ENCODE measurements around the gene CALML3. TPM values are rescaled to one million over a fixed set of nuclear protein-coding genes. Genes with fewer than 3 reads are reported as not detected.
A peak's percentile ranks its signal among the peaks of the same experiment; 100 is the strongest.

The CALML3 gene
- total RNA-seq, 1 experiment from 2014 or later = not detected

- ATAC-seq (peak; percentile 79), DNase-seq (ENCODE audit: low read depth, low spot score) (no peak)
- no peak overlapping the region for H3K4me3 ChIP-seq (ENCODE audit: low read depth in 2 of 2, low read length in 2 of 2)
- CTCF ChIA-PET = no interaction called here
- no TSS peak for BruUV-seq (replicated peaks)
- POLR2A ChIA-PET = no interaction called here
- no peaks in the 10 kb centered on the region for H3K36me3 ChIP-seq (ENCODE audit: control insufficient read depth, insufficient read depth, low read length)
- intact Hi-C loops (cut with micrococcal nuclease; ENCODE audit: unreplicated experiment) = no loop called here
- no peak overlapping the region for H3K27ac ChIP-seq (ENCODE audit: low read length)
- no peaks in the 10 kb centered on the region for H3K27me3 ChIP-seq (ENCODE audit: control insufficient read depth, insufficient read depth, low read length)
- H3K4me1 ChIP-seq (ENCODE audit: control insufficient read depth, insufficient read depth, low read length) = no peaks in the 10 kb centered on the region
- in situ Hi-C loops (cut with HindIII; ENCODE audit: low pct_unique_long_range_greater_than_20kb, low sequenced_read_pairs) = no loop called here
- H3K9me3 ChIP-seq (ENCODE audit: control insufficient read depth, insufficient read depth, low read depth, low read length) = peaks cover 6% of the 10 kb centered on the region; the same call in 1 of the 2 replicates
- TF ChIP-seq SIN3A (IDR thresholded peaks at IDR 0.05; ENCODE audit: borderline replicate concordance, insufficient read depth, low read depth, low read length) = no peak
- no peak for TF ChIP-seq POLR2AphosphoS5 (IDR thresholded peaks at IDR 0.05; ENCODE audit: low read depth, low read length)
- no peak for TF ChIP-seq CTCF (IDR thresholded peaks at IDR 0.05)
- no peak for TF ChIP-seq REST (IDR thresholded peaks at IDR 0.05; ENCODE audit: insufficient read depth in 1 of 2, low read depth in 2 of 2, low read length in 1 of 2)
- peak; percentile 58; the same call in 1 of the 2 replicates for TF ChIP-seq TCF7L2 (IDR thresholded peaks at IDR 0.05; ENCODE audit: low read depth, low read length)
Measured at GRCh38 chr10:5538446-5538845, 13.7 kb downstream of the CALML3 start.

GRCh38 chr10:5538892-5539651 lies 14.3 kb downstream of the CALML3 start:
- Histone ChIP-seq H3K36me3 (ENCODE audit: control insufficient read depth, insufficient read depth, low read length) (no peaks in the 10 kb centered on the region), H3K4me1 (ENCODE audit: control insufficient read depth, insufficient read depth, low read length) (no peaks in the 10 kb centered on the region), H3K4me3 (ENCODE audit: low read depth in 2 of 2, low read length in 2 of 2) (no peak overlapping the region), H3K27ac (ENCODE audit: low read length) (no peak overlapping the region), H3K27me3 (ENCODE audit: control insufficient read depth, insufficient read depth, low read length) (no peaks in the 10 kb centered on the region), H3K9me3 (ENCODE audit: control insufficient read depth, insufficient read depth, low read depth, low read length) (peaks cover 6% of the 10 kb centered on the region; the same call in 1 of the 2 replicates)
- in situ Hi-C loops (cut with HindIII; ENCODE audit: low pct_unique_long_range_greater_than_20kb, low sequenced_read_pairs) (no loop called here), intact Hi-C loops (cut with micrococcal nuclease; ENCODE audit: unreplicated experiment) (no loop called here)
- CTCF ChIA-PET = no interaction called here
- ATAC-seq (peak; percentile 45; the same call in 1 of the 2 replicates), DNase-seq (ENCODE audit: low read depth, low spot score) (no peak)
- TF ChIP-seq REST (IDR thresholded peaks at IDR 0.05; ENCODE audit: insufficient read depth in 1 of 2, low read depth in 2 of 2, low read length in 1 of 2) (no peak), TCF7L2 (IDR thresholded peaks at IDR 0.05; ENCODE audit: low read depth, low read length) (no peak), CTCF (IDR thresholded peaks at IDR 0.05) (no peak), SIN3A (IDR thresholded peaks at IDR 0.05; ENCODE audit: borderline replicate concordance, insufficient read depth, low read depth, low read length) (no peak), POLR2AphosphoS5 (IDR thresholded peaks at IDR 0.05; ENCODE audit: low read depth, low read length) (no peak)
- no TSS peak for BruUV-seq (replicated peaks)
- POLR2A ChIA-PET = no interaction called here
